Activated CD8-positive, alpha-beta memory T cell treated with anti-CD3 and anti-CD28 coated beads, Interleukin-2, amount 10 ng/mL, durations not matched to agents 7 days and 5 days (primary cell): Measurements from ENCODE around the gene ZNF569. TPM values are rescaled to one million over a fixed set of nuclear protein-coding genes. Genes with fewer than 3 reads are reported as not detected.

Experiments
- ATAC-seq: fragments of 150-1000 bp; cut with Tn5 transposase; one replicate; pipeline ENCODE4 v1.10.0; 2021; ENCODE audit warnings: moderate library complexity
- CTCF ChIA-PET: fragments of 350-600 bp; sonication (Branson Sonifier 250); formaldehyde crosslinking; loops from one replicate; lab custom pipeline; 2021; ENCODE audit warnings: antibody characterized with exemption; lab: Charles Lee
- DNase-seq: peaks from one replicate; pipeline ENCODE4 v3.0.0-alpha.2; 2020
- H3K27ac Mint-ChIP-seq: one replicate; pipeline ENCODE4 v1.8.0; 2021; ENCODE audit warnings: mild to moderate bottlenecking, mixed read lengths
- H3K27me3 Mint-ChIP-seq: one replicate; pipeline ENCODE4 v1.8.0; 2021; ENCODE audit warnings: mixed read lengths
- H3K36me3 Mint-ChIP-seq: one replicate; pipeline ENCODE4 v1.8.0; 2021; ENCODE audit warnings: mild to moderate bottlenecking, mixed read lengths
- H3K4me1 Mint-ChIP-seq: one replicate; pipeline ENCODE4 v1.8.0; 2021; ENCODE audit warnings: mixed read lengths
- H3K4me3 Mint-ChIP-seq: one replicate; pipeline ENCODE4 v1.8.0; 2021; ENCODE audit warnings: mild to moderate bottlenecking, moderate library complexity, mixed read lengths
- H3K9me3 Mint-ChIP-seq: one replicate; pipeline ENCODE4 v1.8.0; 2022; ENCODE audit warnings: low read depth, mixed read lengths
- total RNA-seq, 2 experiments: library from RNA; stranded (reverse); gene quantifications; one replicate each; pipeline ENCODE4 v1.2.3, GENCODE V29; 2021

ZNF569 gene
- total RNA-seq, 2 experiments from 2014 or later = 5.5 to 6.9 TPM

GRCh38 chr19:37362733-37363132 lies 104.5 kb downstream of the ZNF569 start:
- Mint-ChIP-seq H3K27me3 (no peaks in the 10 kb centered on the region), H3K4me1 (no peaks in the 10 kb centered on the region), H3K9me3 (peaks cover 42% of the 10 kb centered on the region), H3K4me3 (no peak overlapping the region), H3K27ac (no peak overlapping the region), H3K36me3 (peaks cover 71% of the 10 kb centered on the region)
- ATAC-seq = no peak
- CTCF ChIA-PET = no interaction called here
- DNase-seq = no peak

DNA sequence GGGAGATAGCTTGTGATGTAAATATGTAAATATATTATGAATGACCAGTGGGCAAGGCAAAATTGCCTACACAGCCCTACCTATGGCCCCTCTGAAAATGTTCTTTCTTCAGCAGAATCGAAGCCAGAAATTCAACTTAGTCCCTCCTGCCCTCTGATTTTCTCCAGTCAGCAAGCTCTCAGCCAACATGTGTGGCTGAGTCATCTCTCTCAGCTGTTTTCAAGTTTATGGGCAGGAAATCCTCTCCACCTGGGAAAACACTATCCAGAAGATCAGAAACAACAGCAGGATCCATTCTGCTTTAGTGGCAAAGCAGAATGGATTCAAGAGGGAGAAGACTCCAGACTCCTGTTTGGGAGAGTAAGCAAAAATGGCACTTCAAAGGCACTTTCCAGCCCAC lies 105.2 kb downstream of the ZNF569 start:
- H3K9me3 Mint-ChIP-seq = peaks cover 46% of the 10 kb centered on the region
- DNase-seq (no peak), ATAC-seq (no peak)
- no peaks in the 10 kb centered on the region for H3K4me1 Mint-ChIP-seq
- H3K36me3 Mint-ChIP-seq = peaks cover 79% of the 10 kb centered on the region
- no peak overlapping the region for H3K4me3 Mint-ChIP-seq
- no peak overlapping the region for H3K27ac Mint-ChIP-seq
- CTCF ChIA-PET = no interaction called here
- H3K27me3 Mint-ChIP-seq = no peaks in the 10 kb centered on the region

Other genes starting within 250 kb of the ZNF569 start
- 10 to 100 TPM in 1 of 2 experiments, 1 to 10 TPM in 1; 9.3 to 10.8 TPM for gene ZNF383, start 249.2 kb downstream of the ZNF569 start, total RNA-seq
- 1 to 10 TPM; 4.7 to 6.3 TPM for gene ZNF527, start 96.3 kb downstream of the ZNF569 start, total RNA-seq
- 1 to 10 TPM; 4.1 to 6.0 TPM for gene ZNF570, start 1.9 kb upstream of the ZNF569 start, total RNA-seq
- 1 to 10 TPM; 2.7 to 6.1 TPM for gene ZNF793, start 39.5 kb upstream of the ZNF569 start, total RNA-seq
- gene ZNF571, start 127.3 kb upstream of the ZNF569 start, total RNA-seq = 1 to 10 TPM; 2.0 to 2.2 TPM
- gene ZNF540, start 127.4 kb upstream of the ZNF569 start, total RNA-seq = 1 to 10 TPM; 1.5 to 1.6 TPM
- gene ZFP30, start 188.0 kb upstream of the ZNF569 start, total RNA-seq = 10 to 100 TPM; 11.9 to 15.1 TPM